ENCODE data around the gene LEP. TPM values are rescaled to one million over a fixed set of nuclear protein-coding genes. Genes with fewer than 3 reads are reported as not detected.

The LEP gene
- total and polyA plus RNA-seq, 9 of the 15 experiments (the other 6 are each of a cell fraction or from before 2014, with no cell fraction given) = not detected

DNA sequence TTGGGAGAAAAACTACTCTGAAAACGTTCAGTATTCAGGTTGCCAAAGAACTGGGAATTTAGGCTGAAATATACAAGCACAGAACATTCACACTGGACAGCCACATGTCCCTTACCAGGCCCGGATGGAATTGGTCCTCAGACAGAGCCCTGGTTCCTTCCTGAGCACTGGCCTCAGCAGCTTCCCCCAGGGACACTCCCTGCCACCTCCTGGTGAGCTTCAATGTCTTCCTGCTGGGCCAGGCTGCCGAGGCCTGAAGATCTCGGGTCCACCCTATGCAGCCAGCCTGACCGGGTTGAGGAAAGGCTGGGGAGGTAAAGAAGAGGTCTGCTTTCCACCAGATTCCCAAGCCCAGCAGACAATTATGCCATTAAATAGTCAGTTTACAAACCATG, 24.8 kb downstream of the LEP start (continued):
- TF ChIP-seq, protein P1, sequence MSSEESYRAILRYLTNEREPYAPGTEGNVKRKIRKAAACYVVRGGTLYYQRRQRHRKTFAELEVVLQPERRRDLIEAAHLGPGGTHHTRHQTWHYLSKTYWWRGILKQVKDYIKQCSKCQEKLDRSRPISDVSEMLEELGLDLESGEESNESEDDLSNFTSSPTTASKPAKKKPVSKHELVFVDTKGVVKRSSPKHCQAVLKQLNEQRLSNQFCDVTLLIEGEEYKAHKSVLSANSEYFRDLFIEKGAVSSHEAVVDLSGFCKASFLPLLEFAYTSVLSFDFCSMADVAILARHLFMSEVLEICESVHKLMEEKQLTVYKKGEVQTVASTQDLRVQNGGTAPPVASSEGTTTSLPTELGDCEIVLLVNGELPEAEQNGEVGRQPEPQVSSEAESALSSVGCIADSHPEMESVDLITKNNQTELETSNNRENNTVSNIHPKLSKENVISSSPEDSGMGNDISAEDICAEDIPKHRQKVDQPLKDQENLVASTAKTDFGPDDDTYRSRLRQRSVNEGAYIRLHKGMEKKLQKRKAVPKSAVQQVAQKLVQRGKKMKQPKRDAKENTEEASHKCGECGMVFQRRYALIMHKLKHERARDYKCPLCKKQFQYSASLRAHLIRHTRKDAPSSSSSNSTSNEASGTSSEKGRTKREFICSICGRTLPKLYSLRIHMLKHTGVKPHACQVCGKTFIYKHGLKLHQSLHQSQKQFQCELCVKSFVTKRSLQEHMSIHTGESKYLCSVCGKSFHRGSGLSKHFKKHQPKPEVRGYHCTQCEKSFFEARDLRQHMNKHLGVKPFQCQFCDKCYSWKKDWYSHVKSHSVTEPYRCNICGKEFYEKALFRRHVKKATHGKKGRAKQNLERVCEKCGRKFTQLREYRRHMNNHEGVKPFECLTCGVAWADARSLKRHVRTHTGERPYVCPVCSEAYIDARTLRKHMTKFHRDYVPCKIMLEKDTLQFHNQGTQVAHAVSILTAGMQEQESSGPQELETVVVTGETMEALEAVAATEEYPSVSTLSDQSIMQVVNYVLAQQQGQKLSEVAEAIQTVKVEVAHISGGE (CRISPR knock-in tag; IDR thresholded peaks at IDR 0.05) = no peak
- TF ChIP-seq, protein P2, sequence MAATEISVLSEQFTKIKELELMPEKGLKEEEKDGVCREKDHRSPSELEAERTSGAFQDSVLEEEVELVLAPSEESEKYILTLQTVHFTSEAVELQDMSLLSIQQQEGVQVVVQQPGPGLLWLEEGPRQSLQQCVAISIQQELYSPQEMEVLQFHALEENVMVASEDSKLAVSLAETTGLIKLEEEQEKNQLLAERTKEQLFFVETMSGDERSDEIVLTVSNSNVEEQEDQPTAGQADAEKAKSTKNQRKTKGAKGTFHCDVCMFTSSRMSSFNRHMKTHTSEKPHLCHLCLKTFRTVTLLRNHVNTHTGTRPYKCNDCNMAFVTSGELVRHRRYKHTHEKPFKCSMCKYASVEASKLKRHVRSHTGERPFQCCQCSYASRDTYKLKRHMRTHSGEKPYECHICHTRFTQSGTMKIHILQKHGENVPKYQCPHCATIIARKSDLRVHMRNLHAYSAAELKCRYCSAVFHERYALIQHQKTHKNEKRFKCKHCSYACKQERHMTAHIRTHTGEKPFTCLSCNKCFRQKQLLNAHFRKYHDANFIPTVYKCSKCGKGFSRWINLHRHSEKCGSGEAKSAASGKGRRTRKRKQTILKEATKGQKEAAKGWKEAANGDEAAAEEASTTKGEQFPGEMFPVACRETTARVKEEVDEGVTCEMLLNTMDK (IDR thresholded peaks at IDR 0.05; ENCODE audit: borderline replicate concordance, insufficient read depth, low read depth, low read length, poor library complexity, severe bottlenecking) = no peak
- no peak for TF ChIP-seq KLF16 (IDR thresholded peaks at IDR 0.05)

DNA sequence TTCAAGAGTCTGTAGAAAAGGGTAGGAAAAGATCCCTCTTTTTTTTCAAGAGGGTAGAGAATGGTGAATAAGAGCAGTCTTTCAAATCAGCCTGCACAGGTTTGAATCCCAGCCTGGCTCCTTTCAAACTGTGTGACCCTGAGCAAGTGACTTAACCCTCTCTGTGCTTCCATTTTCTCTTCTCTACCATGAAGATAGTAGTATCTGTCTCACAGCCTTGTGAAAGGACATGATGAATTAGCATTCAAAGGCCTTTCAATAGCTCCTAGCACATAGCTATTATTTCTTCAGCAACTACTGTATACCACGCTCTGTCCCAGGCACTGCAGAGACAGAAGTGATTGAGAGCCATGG, 25.4 kb downstream of the LEP start:
- TF ChIP-seq, protein P3, sequence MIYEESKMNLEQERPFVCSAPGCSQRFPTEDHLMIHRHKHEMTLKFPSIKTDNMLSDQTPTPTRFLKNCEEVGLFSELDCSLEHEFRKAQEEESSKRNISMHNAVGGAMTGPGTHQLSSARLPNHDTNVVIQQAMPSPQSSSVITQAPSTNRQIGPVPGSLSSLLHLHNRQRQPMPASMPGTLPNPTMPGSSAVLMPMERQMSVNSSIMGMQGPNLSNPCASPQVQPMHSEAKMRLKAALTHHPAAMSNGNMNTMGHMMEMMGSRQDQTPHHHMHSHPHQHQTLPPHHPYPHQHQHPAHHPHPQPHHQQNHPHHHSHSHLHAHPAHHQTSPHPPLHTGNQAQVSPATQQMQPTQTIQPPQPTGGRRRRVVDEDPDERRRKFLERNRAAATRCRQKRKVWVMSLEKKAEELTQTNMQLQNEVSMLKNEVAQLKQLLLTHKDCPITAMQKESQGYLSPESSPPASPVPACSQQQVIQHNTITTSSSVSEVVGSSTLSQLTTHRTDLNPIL (CRISPR knock-in tag; IDR thresholded peaks at IDR 0.05) = 0 out of 2 replicates have a peak, but pooled peaks have one; percentile 57
- TF ChIP-seq COPS2 (conservative IDR thresholded peaks at IDR 0.05) = no peak
- TF ChIP-seq, protein P4, sequence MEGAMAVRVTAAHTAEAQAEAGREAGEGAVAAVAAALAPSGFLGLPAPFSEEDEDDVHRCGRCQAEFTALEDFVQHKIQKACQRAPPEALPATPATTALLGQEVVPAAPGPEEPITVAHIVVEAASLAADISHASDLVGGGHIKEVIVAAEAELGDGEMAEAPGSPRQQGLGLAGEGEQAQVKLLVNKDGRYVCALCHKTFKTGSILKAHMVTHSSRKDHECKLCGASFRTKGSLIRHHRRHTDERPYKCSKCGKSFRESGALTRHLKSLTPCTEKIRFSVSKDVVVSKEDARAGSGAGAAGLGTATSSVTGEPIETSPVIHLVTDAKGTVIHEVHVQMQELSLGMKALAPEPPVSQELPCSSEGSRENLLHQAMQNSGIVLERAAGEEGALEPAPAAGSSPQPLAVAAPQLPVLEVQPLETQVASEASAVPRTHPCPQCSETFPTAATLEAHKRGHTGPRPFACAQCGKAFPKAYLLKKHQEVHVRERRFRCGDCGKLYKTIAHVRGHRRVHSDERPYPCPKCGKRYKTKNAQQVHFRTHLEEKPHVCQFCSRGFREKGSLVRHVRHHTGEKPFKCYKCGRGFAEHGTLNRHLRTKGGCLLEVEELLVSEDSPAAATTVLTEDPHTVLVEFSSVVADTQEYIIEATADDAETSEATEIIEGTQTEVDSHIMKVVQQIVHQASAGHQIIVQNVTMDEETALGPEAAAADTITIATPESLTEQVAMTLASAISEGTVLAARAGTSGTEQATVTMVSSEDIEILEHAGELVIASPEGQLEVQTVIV (CRISPR knock-in tag; IDR thresholded peaks at IDR 0.05; ENCODE audit: borderline replicate concordance) = peak; percentile 65; the same call in 1 of the 2 replicates
- H3K4me3 ChIP-seq = no peak overlapping the region
- peaks cover 16 to 41% of the 10 kb centered on the region in 2 experiments; a peak in 4 of 5 replicates for H3K27me3 ChIP-seq (ENCODE audit: control insufficient read depth in 2 of 2, insufficient read depth in 2 of 2, low read length in 2 of 2)
- no peak overlapping the region for H3K27ac ChIP-seq (ENCODE audit: extremely low read depth, low read depth, low read length)
- no peaks in the 10 kb centered on the region for H3K9me1 ChIP-seq (ENCODE audit: control insufficient read depth, insufficient read depth, low read length)
- H3K4me1 ChIP-seq (replicated peaks in 1 of 2; ENCODE audit: control insufficient read depth in 2 of 2, insufficient read depth in 2 of 2, low read length in 2 of 2) = peaks cover 12 to 21% of the 10 kb centered on the region in 2 experiments
- 71% methylated on average over 1 of the region's 1 CpG for WGBS (ENCODE audit: insufficient coverage, low coverage, missing lambda C conversion rate)
- no peak overlapping the region for H3K9ac ChIP-seq (ENCODE audit: insufficient read depth in 1 of 2, low read depth in 2 of 2, low read length in 2 of 2)
- no peaks in the 10 kb centered on the region for H3K36me3 ChIP-seq (ENCODE audit: control insufficient read depth, insufficient read depth, low read length)
- in situ Hi-C loops (cut with MboI) (no loop called here), intact Hi-C loops (cut with micrococcal nuclease) (no loop called here)
- ATAC-seq (peak; percentile 20), DNase-seq (ENCODE audit: extremely low read depth in 1 of 4, low spot score in 3 of 4) (no peak), FAIRE-seq (no peak)
- peak overlapping the region; percentile 89; the same call in 1 of the 2 replicates for H3K4me2 ChIP-seq (ENCODE audit: insufficient read depth, low read length)
- no peaks in the 10 kb centered on the region for H3K9me3 ChIP-seq (replicated peaks; ENCODE audit: control insufficient read depth, insufficient read depth, low read depth, low read length)
- CTCF ChIA-PET (ENCODE audit: low intra/inter-chr PET ratio) = no interaction called here
- H3K79me2 ChIP-seq (ENCODE audit: control insufficient read depth, insufficient read depth, low read length) = no peaks in the 10 kb centered on the region
- peak overlapping the region; percentile 80; the same call in 1 of the 2 replicates for H2AFZ ChIP-seq (ENCODE audit: low read depth, low read length)
- no peaks in the 10 kb centered on the region for H4K20me1 ChIP-seq (replicated peaks; ENCODE audit: control insufficient read depth, insufficient read depth, low read length)
- POLR2A ChIA-PET = interaction anchor here (0.6 to 1.5 kb wide), 8 partner anchors 9 to 1041 kb away, joined by 3 to 5 read pairs (median 4); no protein-coding TSS in a partner anchor
- no TSS peak for BruUV-seq (replicated peaks)
